Nephron (organoid): ENCODE measurements around the gene KIRREL3.

ENCODE experiments used
- H3K27ac Mint-ChIP-seq, 3 experiments: 2 replicates each; pipeline ENCODE4 v1.8.0; 2020; ENCODE audit warnings: mixed read lengths in 3 of 3, mild to moderate bottlenecking in 2 of 3, moderate library complexity in 1 of 3
- H3K27me3 Mint-ChIP-seq: 2 replicates; pipeline ENCODE4 v1.8.0; 2021; ENCODE audit warnings: low read depth, mild to moderate bottlenecking, moderate library complexity, mixed read lengths
- H3K36me3 Mint-ChIP-seq: 2 replicates; pipeline ENCODE4 v1.8.0; 2020; ENCODE audit warnings: low read depth, mixed read lengths
- H3K4me1 Mint-ChIP-seq: 2 replicates; pipeline ENCODE4 v1.8.0; 2020; ENCODE audit warnings: mixed read lengths
- H3K4me3 Mint-ChIP-seq, 3 experiments: 2 replicates each; pipeline ENCODE4 v1.8.0; 2020; ENCODE audit warnings: mild to moderate bottlenecking in 3 of 3, mixed read lengths in 3 of 3, moderate library complexity in 2 of 3
- H3K9me3 Mint-ChIP-seq: 2 replicates; pipeline ENCODE4 v1.8.0; 2020; ENCODE audit warnings: mixed read lengths
- CTCF ChIP-seq, 3 experiments: fragments of 200-600 bp; sonication (generic); IDR thresholded peaks; one replicate each; pipeline ENCODE4 v1.5.0; 2021; ENCODE audit warnings: antibody characterized with exemption in 3 of 3; ENCODE audit not compliant: unreplicated experiment in 3 of 3

Gene KIRREL3

GRCh38 chr11:126456783-126457542 lies 543.6 kb downstream of the KIRREL3 start:
- H3K4me3 Mint-ChIP-seq: no peak overlapping the region
- no peaks in the 10 kb centered on the region for H3K27me3 Mint-ChIP-seq
- no peak overlapping the region for H3K27ac Mint-ChIP-seq
- TF ChIP-seq CTCF (IDR thresholded peaks at IDR 0.05; ENCODE audit: unreplicated experiment in 3 of 3): no peak
- H3K4me1 Mint-ChIP-seq: peaks cover 16% of the 10 kb centered on the region
- H3K9me3 Mint-ChIP-seq: no peaks in the 10 kb centered on the region
- H3K36me3 Mint-ChIP-seq: no peaks in the 10 kb centered on the region

GRCh38 chr11:126456089-126456488 lies 544.5 kb downstream of the KIRREL3 start:
- peaks cover 25% of the 10 kb centered on the region for H3K4me1 Mint-ChIP-seq
- TF ChIP-seq CTCF (IDR thresholded peaks at IDR 0.05; ENCODE audit: unreplicated experiment in 3 of 3): no peak
- no peak overlapping the region for H3K27ac Mint-ChIP-seq
- H3K4me3 Mint-ChIP-seq: no peak overlapping the region
- peaks cover 1% of the 10 kb centered on the region for H3K9me3 Mint-ChIP-seq
- H3K36me3 Mint-ChIP-seq: peaks cover 3% of the 10 kb centered on the region
- H3K27me3 Mint-ChIP-seq: peaks cover 8% of the 10 kb centered on the region

GRCh38 chr11:126452241-126453101 lies 548.1 kb downstream of the KIRREL3 start:
- no peak for TF ChIP-seq CTCF (IDR thresholded peaks at IDR 0.05; ENCODE audit: unreplicated experiment in 3 of 3)
- H3K4me3 Mint-ChIP-seq: peak overlapping the region in 1 of 3 experiments; percentile 52
- H3K27ac Mint-ChIP-seq: peak overlapping the region; percentile 27 to 62 (median 29)
- H3K36me3 Mint-ChIP-seq: peaks cover 7% of the 10 kb centered on the region
- peaks cover 25% of the 10 kb centered on the region for H3K27me3 Mint-ChIP-seq
- peaks cover 25% of the 10 kb centered on the region for H3K4me1 Mint-ChIP-seq
- peaks cover 5% of the 10 kb centered on the region for H3K9me3 Mint-ChIP-seq

- H3K27ac Mint-ChIP-seq: peak overlapping the region; percentile 41 to 73 (median 62)
- peak overlapping the region in 1 of 3 experiments; percentile 42 for H3K4me3 Mint-ChIP-seq
Measured at GRCh38 chr11:126451211-126451802, 549.3 kb downstream of the KIRREL3 start.

GRCh38 chr11:126450806-126451205 lies 549.8 kb downstream of the KIRREL3 start:
- Mint-ChIP-seq H3K27ac (peak overlapping the region; percentile 41 to 73 (median 62)), H3K36me3 (peaks cover 7% of the 10 kb centered on the region), H3K4me3 (peak overlapping the region in 1 of 3 experiments; percentile 42), H3K9me3 (peaks cover 5% of the 10 kb centered on the region), H3K4me1 (peaks cover 26% of the 10 kb centered on the region), H3K27me3 (peaks cover 25% of the 10 kb centered on the region)
- TF ChIP-seq CTCF (IDR thresholded peaks at IDR 0.05; ENCODE audit: unreplicated experiment in 3 of 3): no peak

More at GRCh38 chr11:126451211-126451802, 549.3 kb downstream of the KIRREL3 start:
- TF ChIP-seq CTCF (IDR thresholded peaks at IDR 0.05; ENCODE audit: unreplicated experiment in 3 of 3): no peak
- Mint-ChIP-seq H3K4me1 (peaks cover 26% of the 10 kb centered on the region), H3K9me3 (peaks cover 5% of the 10 kb centered on the region), H3K36me3 (peaks cover 7% of the 10 kb centered on the region), H3K27me3 (peaks cover 25% of the 10 kb centered on the region)
